Panc1 (cell line): ENCODE data around the gene NOL11. TPM values are rescaled to one million over a fixed set of nuclear protein-coding genes. Genes with fewer than 3 reads are reported as not detected.
A peak's percentile ranks its signal among the peaks of the same experiment; 100 is the strongest.

Source experiments
- ATAC-seq: fragments of 200-7000 bp; cut with Tn5 transposase; 2 replicates; pipeline ENCODE4 v1.9.1; 2020; ENCODE audit warnings: mild to moderate bottlenecking, moderate library complexity
- BruUV-seq: library from RNA; stranded (reverse); fragments of 400-500 nt; replicated peaks from 2 replicates; lab custom pipeline; 2021; lab: Mats Ljungman, UMichigan
- CTCF ChIA-PET: fragments of 300-600 bp; sonication (Branson Sonifier 250); formaldehyde crosslinking; loops from one replicate; lab custom pipeline; 2022; ENCODE audit warnings: antibody characterized with exemption; lab: Charles Lee
- POLR2A ChIA-PET: fragments of 300-600 bp; sonication (Branson Sonifier 250); formaldehyde crosslinking; loops from one replicate; lab custom pipeline; 2022; ENCODE audit warnings: antibody characterized with exemption; lab: Charles Lee
- DNase-seq: peaks from one replicate; pipeline ENCODE4 v3.0.0-alpha.2; 2010; ENCODE audit warnings: low read depth, low spot score
- H3K27ac ChIP-seq: 2 replicates; pipeline ENCODE4 v1.5.1; 2011; ENCODE audit warnings: mild to moderate bottlenecking, low read length, inconsistent platforms
- H3K27me3 ChIP-seq: fragments of 200-500 bp; sonication (Bioruptor generic); 2 replicates; pipeline ENCODE4 v1.6.0; 2014; ENCODE audit warnings: low read length, inconsistent platforms; ENCODE audit not compliant: control insufficient read depth, insufficient read depth
- H3K36me3 ChIP-seq: fragments of 200-500 bp; sonication (Bioruptor generic); 2 replicates; pipeline ENCODE4 v1.5.1; 2014; ENCODE audit warnings: inconsistent platforms, mild to moderate bottlenecking, low read length, moderate library complexity; ENCODE audit not compliant: control insufficient read depth, insufficient read depth
- H3K4me1 ChIP-seq: 2 replicates; pipeline ENCODE4 v1.5.1; 2011; ENCODE audit warnings: inconsistent platforms, mild to moderate bottlenecking, low read length, moderate library complexity; ENCODE audit not compliant: control insufficient read depth, insufficient read depth
- H3K4me3 ChIP-seq, 2 experiments: 2 replicates each; pipeline ENCODE4 v1.5.1; 2011 to 2012; ENCODE audit warnings: low read depth in 2 of 2, low read length in 2 of 2, mild to moderate bottlenecking in 2 of 2, inconsistent platforms in 1 of 2, moderate library complexity in 1 of 2
- H3K9me3 ChIP-seq: fragments of 200-500 bp; sonication (Bioruptor generic); 2 replicates; pipeline ENCODE4 v1.5.1; 2014; ENCODE audit warnings: low read depth, mild to moderate bottlenecking, inconsistent platforms, low read length, moderate library complexity; ENCODE audit not compliant: control insufficient read depth, insufficient read depth
- CTCF ChIP-seq: fragments of 450-650 bp; IDR thresholded peaks from 2 replicates; pipeline ENCODE4 v1.5.1; 2017; ENCODE audit warnings: mild to moderate bottlenecking
- POLR2AphosphoS5 ChIP-seq: IDR thresholded peaks from 2 replicates; pipeline ENCODE4 v1.6.1; 2012; ENCODE audit warnings: mild to moderate bottlenecking, low read depth, low read length, moderate library complexity
- REST ChIP-seq, 2 experiments: IDR thresholded peaks; 2 replicates each; pipeline ENCODE4 v1.6.1; 2011 to 2012; ENCODE audit warnings: low read depth in 2 of 2, control low read depth in 1 of 2, low read length in 1 of 2, mild to moderate bottlenecking in 1 of 2, moderate library complexity in 1 of 2; ENCODE audit not compliant: insufficient read depth in 1 of 2
- SIN3A ChIP-seq: IDR thresholded peaks from 2 replicates; pipeline ENCODE4 v1.6.1; 2012; ENCODE audit warnings: low read depth, mild to moderate bottlenecking, low read length, moderate library complexity, borderline replicate concordance; ENCODE audit not compliant: insufficient read depth
- TCF7L2 ChIP-seq: IDR thresholded peaks from 2 replicates; pipeline ENCODE4 v1.6.1; 2011; ENCODE audit warnings: mild to moderate bottlenecking, low read depth, low read length, inconsistent platforms
- in situ Hi-C: cut with HindIII; loops from 2 replicates; pipeline ENCODE4 v1.10.0; 2016; ENCODE audit warnings: low sequenced_read_pairs, low pct_unique_long_range_greater_than_20kb
- intact Hi-C: fragments of 100-400 bp; cut with micrococcal nuclease; formaldehyde crosslinking; loops from one replicate; pipeline ENCODE4 v1.10.0; 2022; ENCODE audit not compliant: unreplicated experiment
- total RNA-seq: library from RNA; stranded (reverse); gene quantifications from one replicate; pipeline ENCODE4 v1.2.1, GENCODE V29; 2021; ENCODE audit not compliant: unreplicated experiment

NOL11 gene
- total RNA-seq, 1 experiment from 2014 or later = 41.0 TPM

DNA sequence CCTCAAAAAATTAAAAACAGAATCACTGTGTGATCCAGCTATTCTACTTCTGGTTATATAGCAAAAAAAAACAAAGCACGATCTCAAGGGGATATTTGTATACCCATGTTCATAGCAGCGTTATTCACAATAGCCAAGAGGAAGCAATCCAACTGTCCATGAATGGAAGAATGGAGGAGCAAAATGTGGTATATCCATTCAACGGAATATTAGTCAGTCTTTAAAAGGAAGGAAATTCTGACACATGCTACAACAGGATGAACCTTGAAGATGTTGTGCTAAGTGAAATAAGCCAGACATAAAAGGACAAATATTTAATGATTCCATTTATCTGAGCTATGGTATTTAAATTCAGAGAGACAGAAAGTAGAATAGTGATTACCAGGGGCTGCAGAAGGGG lies 4.6 kb upstream of the NOL11 start:
- ChIA-PET CTCF (no interaction called here), POLR2A (no interaction called here)
- H3K4me3 ChIP-seq = no peak overlapping the region
- no peaks in the 10 kb centered on the region for H3K9me3 ChIP-seq
- no peaks in the 10 kb centered on the region for H3K4me1 ChIP-seq
- DNase-seq (no peak), ATAC-seq (no peak)
- no TSS peak for BruUV-seq
- intact Hi-C loops = no loop called here
- H3K27ac ChIP-seq = no peak overlapping the region
- in situ Hi-C loops = no loop called here
- H3K27me3 ChIP-seq = no peaks in the 10 kb centered on the region
- TF ChIP-seq TCF7L2 (no peak), POLR2AphosphoS5 (no peak), SIN3A (no peak), REST (IDR thresholded peaks at IDR 0.05; ENCODE audit: insufficient read depth in 1 of 2, low read depth in 2 of 2, low read length in 1 of 2) (no peak), CTCF (no peak)
- peaks cover 4% of the 10 kb centered on the region; the same call in 1 of the 2 replicates for H3K36me3 ChIP-seq

- no peak for TF ChIP-seq REST (IDR thresholded peaks at IDR 0.05; ENCODE audit: insufficient read depth in 1 of 2, low read depth in 2 of 2, low read length in 1 of 2)
- no peak for TF ChIP-seq CTCF
- POLR2A ChIA-PET = no interaction called here
- Histone ChIP-seq H3K27me3 (no peaks in the 10 kb centered on the region), H3K4me1 (peaks cover 4% of the 10 kb centered on the region), H3K9me3 (no peaks in the 10 kb centered on the region), H3K27ac (peak overlapping the region; percentile 92), H3K36me3 (peaks cover 23% of the 10 kb centered on the region), H3K4me3 (no peak overlapping the region)
- DNase-seq = no peak
- in situ Hi-C loops = no loop called here
- intact Hi-C loops = no loop called here
- BruUV-seq = no TSS peak
- CTCF ChIA-PET = no interaction called here
- ATAC-seq = no peak
Measured at GRCh38 chr17:67716405-67716798, 1.3 kb upstream of the NOL11 start.
